ENCODE results near the gene SPAG7.
A peak's percentile ranks its signal among the peaks of the same experiment; 100 is the strongest.

The SPAG7 gene

GRCh38 chr17:4968486-4969046 is 949 bp upstream of the SPAG7 start:
- H3K36me3 ChIP-seq: peaks cover 38% of the 10 kb centered on the region
- H3K4me3 ChIP-seq (ENCODE audit: low read depth, low read length): peak overlapping the region; percentile 65
- H3K27ac ChIP-seq: peak overlapping the region; percentile 91
- H3K27me3 ChIP-seq (ENCODE audit: insufficient read depth, low read depth, severe bottlenecking): no peaks in the 10 kb centered on the region
- DNase-seq: peak; percentile 44
- no peaks in the 10 kb centered on the region for H3K9me3 ChIP-seq (ENCODE audit: severe bottlenecking)
- no peak for TF ChIP-seq CTCF (IDR thresholded peaks at IDR 0.05; ENCODE audit: low read depth, low read length)

DNA sequence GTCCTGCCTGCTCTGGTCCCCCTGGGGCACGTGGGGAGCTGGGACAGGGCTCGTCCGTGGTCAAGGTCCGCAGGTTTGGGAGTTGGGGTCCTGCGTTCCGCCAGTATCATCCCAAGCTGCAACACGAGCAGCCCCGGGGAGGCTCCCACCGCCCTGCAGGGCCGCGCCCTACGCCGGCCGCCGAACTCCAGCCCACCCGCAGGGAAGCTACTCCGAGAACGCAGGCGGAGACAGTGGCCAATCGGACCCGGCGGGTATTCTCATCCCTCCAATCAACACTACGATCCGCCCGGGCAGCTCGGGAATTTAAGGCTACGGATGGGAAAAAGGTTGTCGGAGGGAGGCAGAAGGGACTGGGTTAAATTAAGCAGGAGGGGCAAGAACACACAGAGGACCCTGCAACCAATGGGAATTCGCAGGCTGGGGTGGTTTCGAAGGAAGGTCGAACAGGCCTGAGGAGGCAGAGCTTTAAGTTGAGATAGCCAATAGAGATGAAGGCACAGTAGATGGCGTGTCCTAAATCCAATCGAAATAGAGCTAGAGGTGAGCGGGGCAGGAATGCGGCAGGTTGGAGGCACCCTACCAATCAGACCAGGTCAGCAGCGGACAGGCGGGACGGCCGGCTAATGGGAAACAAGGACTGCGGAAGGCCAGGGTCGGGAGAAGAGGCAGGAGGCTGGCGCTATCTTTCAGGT is 626 bp downstream of the SPAG7 start:
- Histone ChIP-seq H3K9me3 (ENCODE audit: severe bottlenecking) (no peaks in the 10 kb centered on the region), H3K27me3 (ENCODE audit: insufficient read depth, low read depth, severe bottlenecking) (no peaks in the 10 kb centered on the region), H3K27ac (peak overlapping the region; percentile 91), H3K4me3 (ENCODE audit: low read depth, low read length) (peak overlapping the region; percentile 65), H3K36me3 (peaks cover 24% of the 10 kb centered on the region)
- DNase-seq: peak; percentile 99
- no peak for TF ChIP-seq CTCF (IDR thresholded peaks at IDR 0.05; ENCODE audit: low read depth, low read length)

DNA sequence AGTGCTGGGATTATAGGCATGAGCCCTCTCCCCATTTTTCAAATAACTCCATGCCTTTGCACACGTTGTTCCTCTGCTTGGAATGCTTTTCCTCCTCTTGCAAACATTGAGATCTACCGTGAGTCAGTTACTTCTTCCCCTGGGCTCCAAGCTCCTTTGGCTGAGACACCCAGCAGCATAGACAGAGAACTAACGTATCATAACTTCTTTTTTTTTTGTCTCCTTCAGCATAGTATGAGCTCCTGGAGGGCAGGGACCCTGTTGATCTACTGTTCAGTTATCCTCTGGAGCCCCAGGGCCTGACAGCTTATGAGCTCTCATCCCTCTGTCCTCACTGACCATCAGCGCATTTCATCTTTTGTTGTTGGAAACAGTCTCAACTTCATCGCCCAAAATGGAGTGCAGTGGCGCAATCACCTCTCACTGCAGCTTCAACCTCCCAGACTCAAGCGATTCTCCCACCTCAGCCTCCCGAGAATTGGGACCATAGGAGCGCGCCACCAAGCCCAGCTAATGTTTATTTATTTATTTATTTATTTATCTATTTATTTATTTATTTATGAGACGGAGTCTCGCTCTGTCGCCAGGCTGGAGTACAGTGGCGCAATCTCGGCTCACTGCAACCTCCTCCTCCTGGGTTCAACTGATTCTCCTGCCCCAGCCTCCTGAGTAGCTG is 2.2 kb downstream of the SPAG7 start:
- Histone ChIP-seq H3K4me3 (ENCODE audit: low read depth, low read length) (no peak overlapping the region), H3K9me3 (ENCODE audit: severe bottlenecking) (no peaks in the 10 kb centered on the region), H3K27ac (no peak overlapping the region), H3K36me3 (peaks cover 24% of the 10 kb centered on the region), H3K27me3 (ENCODE audit: insufficient read depth, low read depth, severe bottlenecking) (no peaks in the 10 kb centered on the region)
- no peak for DNase-seq
- TF ChIP-seq CTCF (IDR thresholded peaks at IDR 0.05; ENCODE audit: low read depth, low read length): no peak

- DNase-seq: no peak
- H3K27me3 ChIP-seq (ENCODE audit: insufficient read depth, low read depth, severe bottlenecking): no peaks in the 10 kb centered on the region
- no peaks in the 10 kb centered on the region for H3K9me3 ChIP-seq (ENCODE audit: severe bottlenecking)
- no peak overlapping the region for H3K4me3 ChIP-seq (ENCODE audit: low read depth, low read length)
- peaks cover 12% of the 10 kb centered on the region for H3K36me3 ChIP-seq
- TF ChIP-seq CTCF (IDR thresholded peaks at IDR 0.05; ENCODE audit: low read depth, low read length): no peak
- H3K27ac ChIP-seq: no peak overlapping the region
Observed at GRCh38 chr17:4960279-4960922, 7.2 kb downstream of the SPAG7 start.

DNA sequence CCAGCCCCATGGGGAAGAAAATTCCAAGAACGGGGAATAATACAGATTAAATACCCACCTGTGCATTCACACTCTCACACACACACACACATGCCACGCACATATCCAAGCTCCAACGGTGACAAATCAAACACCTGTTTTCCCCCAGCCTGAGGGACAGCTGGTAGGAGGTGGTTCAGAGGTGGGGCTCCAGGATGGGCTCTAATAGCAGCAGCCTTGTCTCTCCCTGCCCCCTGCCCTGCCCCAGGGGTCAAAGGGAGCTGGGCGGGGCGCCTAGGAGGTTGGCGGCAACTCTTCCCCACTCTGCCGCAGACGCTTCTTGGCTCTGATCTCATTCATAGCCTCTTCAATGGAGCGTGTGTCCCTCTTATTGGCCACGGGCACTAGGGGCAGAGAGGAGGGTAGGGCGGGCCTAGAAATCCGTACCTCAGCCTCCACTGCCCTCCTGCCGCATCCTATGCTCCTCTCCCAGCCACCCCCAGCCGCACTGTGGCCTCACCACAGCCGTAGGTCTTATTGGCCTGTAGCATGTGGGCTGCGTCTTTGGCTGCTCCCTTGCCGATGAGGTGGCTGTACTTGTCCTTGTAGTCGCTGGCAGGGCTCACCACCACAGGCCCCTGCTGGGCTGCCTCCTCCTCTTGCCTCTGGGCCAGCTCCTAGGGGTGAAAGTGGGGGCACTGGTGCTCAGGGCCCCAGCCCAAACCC is 8.2 kb downstream of the SPAG7 start:
- DNase-seq: no peak
- TF ChIP-seq CTCF (IDR thresholded peaks at IDR 0.05; ENCODE audit: low read depth, low read length): no peak
- no peak overlapping the region for H3K27ac ChIP-seq
- H3K27me3 ChIP-seq (ENCODE audit: insufficient read depth, low read depth, severe bottlenecking): no peaks in the 10 kb centered on the region
- no peaks in the 10 kb centered on the region for H3K9me3 ChIP-seq (ENCODE audit: severe bottlenecking)
- peaks cover 17% of the 10 kb centered on the region for H3K36me3 ChIP-seq
- no peak overlapping the region for H3K4me3 ChIP-seq (ENCODE audit: low read depth, low read length)
